Measurements from ENCODE around the gene AGBL4.
A peak's percentile ranks its signal among the peaks of the same experiment; 100 is the strongest.

The AGBL4 gene

GRCh38 chr1:48776393-48777218 lies 1247.1 kb downstream of the AGBL4 start, which contains the start of gene BEND5:
BEND5 (minus strand) TSS chr1:48776891; CDS start chr1:48776831, 60 bp downstream.
- H3K27me3 ChIP-seq: no peaks in the 10 kb centered on the region
- H4K20me1 ChIP-seq: peaks cover 45% of the 10 kb centered on the region
- H3K36me3 ChIP-seq: peaks cover 33% of the 10 kb centered on the region
- H3K4me2 ChIP-seq: peak within 1 kb of the TSS; percentile 90
- TF ChIP-seq Cebpa-rat (IDR thresholded peaks at IDR 0.05): no peak
- peak within 1 kb of the TSS; percentile 77 for H3K4me3 ChIP-seq
- H3K27ac ChIP-seq: peak within 1 kb of the TSS; percentile 83
- no peaks in the 10 kb centered on the region for H3K9me3 ChIP-seq
- peaks cover 66% of the 10 kb centered on the region for H3K4me1 ChIP-seq
- peak within 1 kb of the TSS; percentile 89 for H3K9ac ChIP-seq

- Histone ChIP-seq H3K36me3 (peaks cover 40% of the 10 kb centered on the region), H3K4me1 (peaks cover 73% of the 10 kb centered on the region), H3K4me2 (peak overlapping the region; percentile 89), H3K27me3 (no peaks in the 10 kb centered on the region), H3K4me3 (peak overlapping the region; percentile 77), H3K9me3 (no peaks in the 10 kb centered on the region), H3K27ac (peak overlapping the region; percentile 83), H4K20me1 (peaks cover 52% of the 10 kb centered on the region), H3K9ac (peak overlapping the region; percentile 89)
- no peak for TF ChIP-seq Cebpa-rat (IDR thresholded peaks at IDR 0.05)
Measured at GRCh38 chr1:48775831-48776392, 1247.8 kb downstream of the AGBL4 start.

GRCh38 chr1:48773133-48773532 lies 1250.6 kb downstream of the AGBL4 start:
- H3K4me3 ChIP-seq: no peak overlapping the region
- no peaks in the 10 kb centered on the region for H3K27me3 ChIP-seq
- no peak for TF ChIP-seq Cebpa-rat (IDR thresholded peaks at IDR 0.05)
- no peak overlapping the region for H3K27ac ChIP-seq
- no peak overlapping the region for H3K9ac ChIP-seq
- no peaks in the 10 kb centered on the region for H3K9me3 ChIP-seq
- H3K36me3 ChIP-seq: peaks cover 63% of the 10 kb centered on the region
- peaks cover 85% of the 10 kb centered on the region for H3K4me1 ChIP-seq
- H3K4me2 ChIP-seq: peak overlapping the region; percentile 89
- peaks cover 75% of the 10 kb centered on the region for H4K20me1 ChIP-seq

GRCh38 chr1:48772211-48772610 lies 1251.5 kb downstream of the AGBL4 start:
- peaks cover 75% of the 10 kb centered on the region for H4K20me1 ChIP-seq
- no peak overlapping the region for H3K4me3 ChIP-seq
- H3K27ac ChIP-seq: no peak overlapping the region; the same call in 1 of the 2 replicates
- no peak for TF ChIP-seq Cebpa-rat (IDR thresholded peaks at IDR 0.05)
- H3K9ac ChIP-seq: no peak overlapping the region
- H3K36me3 ChIP-seq: peaks cover 71% of the 10 kb centered on the region
- H3K9me3 ChIP-seq: peaks cover 2% of the 10 kb centered on the region; the same call in 1 of the 2 replicates
- peaks cover 87% of the 10 kb centered on the region for H3K4me1 ChIP-seq
- H3K4me2 ChIP-seq: peak overlapping the region; percentile 10; the same call in 1 of the 2 replicates
- no peaks in the 10 kb centered on the region for H3K27me3 ChIP-seq

- H4K20me1 ChIP-seq: peaks cover 75% of the 10 kb centered on the region
- H3K27ac ChIP-seq: no peak overlapping the region
- peaks cover 8% of the 10 kb centered on the region for H3K9me3 ChIP-seq
- TF ChIP-seq Cebpa-rat (IDR thresholded peaks at IDR 0.05): no peak
- H3K36me3 ChIP-seq: peaks cover 77% of the 10 kb centered on the region
- peaks cover 87% of the 10 kb centered on the region for H3K4me1 ChIP-seq
- no peak overlapping the region for H3K4me3 ChIP-seq
- H3K27me3 ChIP-seq: no peaks in the 10 kb centered on the region
- H3K9ac ChIP-seq: no peak overlapping the region
- no peak overlapping the region for H3K4me2 ChIP-seq
Measured at GRCh38 chr1:48771561-48771960, 1252.2 kb downstream of the AGBL4 start.

GRCh38 chr1:48767975-48768510 lies 1255.7 kb downstream of the AGBL4 start:
- Histone ChIP-seq H3K9ac (no peak overlapping the region), H3K4me3 (no peak overlapping the region), H3K36me3 (peaks cover 93% of the 10 kb centered on the region), H4K20me1 (peaks cover 69% of the 10 kb centered on the region), H3K27me3 (no peaks in the 10 kb centered on the region), H3K4me2 (peak overlapping the region; percentile 58; the same call in 1 of the 2 replicates), H3K27ac (no peak overlapping the region), H3K4me1 (peaks cover 57% of the 10 kb centered on the region), H3K9me3 (peaks cover 17% of the 10 kb centered on the region)
- TF ChIP-seq Cebpa-rat (IDR thresholded peaks at IDR 0.05): no peak

GRCh38 chr1:48765335-48765734 lies 1258.4 kb downstream of the AGBL4 start:
- no peaks in the 10 kb centered on the region for H3K27me3 ChIP-seq
- H3K4me1 ChIP-seq: peaks cover 29% of the 10 kb centered on the region
- H3K9ac ChIP-seq: no peak overlapping the region
- H3K36me3 ChIP-seq: peaks cover 93% of the 10 kb centered on the region
- no peak for TF ChIP-seq Cebpa-rat (IDR thresholded peaks at IDR 0.05)
- H3K4me3 ChIP-seq: no peak overlapping the region
- H3K4me2 ChIP-seq: no peak overlapping the region
- H3K9me3 ChIP-seq: peaks cover 17% of the 10 kb centered on the region
- peaks cover 65% of the 10 kb centered on the region for H4K20me1 ChIP-seq
- no peak overlapping the region for H3K27ac ChIP-seq

GRCh38 chr1:48761986-48762385 lies 1261.8 kb downstream of the AGBL4 start:
- Histone ChIP-seq H3K27me3 (no peaks in the 10 kb centered on the region), H3K4me1 (no peaks in the 10 kb centered on the region), H3K4me2 (no peak overlapping the region), H3K4me3 (no peak overlapping the region), H3K36me3 (peaks cover 100% of the 10 kb centered on the region), H3K9ac (no peak overlapping the region), H3K27ac (no peak overlapping the region), H3K9me3 (peaks cover 13% of the 10 kb centered on the region), H4K20me1 (peaks cover 62% of the 10 kb centered on the region)
- no peak for TF ChIP-seq Cebpa-rat (IDR thresholded peaks at IDR 0.05)

- peaks cover 67% of the 10 kb centered on the region for H4K20me1 ChIP-seq
- H3K27ac ChIP-seq: no peak overlapping the region
- H3K4me3 ChIP-seq: no peak overlapping the region
- TF ChIP-seq Cebpa-rat (IDR thresholded peaks at IDR 0.05): no peak
- no peaks in the 10 kb centered on the region for H3K4me1 ChIP-seq
- H3K27me3 ChIP-seq: no peaks in the 10 kb centered on the region
- peaks cover 100% of the 10 kb centered on the region for H3K36me3 ChIP-seq
- no peak overlapping the region for H3K9ac ChIP-seq
- H3K9me3 ChIP-seq: peaks cover 8% of the 10 kb centered on the region
- no peak overlapping the region for H3K4me2 ChIP-seq
Measured at GRCh38 chr1:48761411-48761810, 1262.3 kb downstream of the AGBL4 start.

- Histone ChIP-seq H3K27ac (no peak overlapping the region), H3K27me3 (no peaks in the 10 kb centered on the region), H3K9ac (no peak overlapping the region), H3K9me3 (peaks cover 2% of the 10 kb centered on the region; the same call in 1 of the 2 replicates), H4K20me1 (peaks cover 72% of the 10 kb centered on the region), H3K4me3 (no peak overlapping the region), H3K36me3 (peaks cover 100% of the 10 kb centered on the region), H3K4me1 (no peaks in the 10 kb centered on the region), H3K4me2 (no peak overlapping the region)
- TF ChIP-seq Cebpa-rat (IDR thresholded peaks at IDR 0.05): no peak
Measured at GRCh38 chr1:48760857-48761256, 1262.9 kb downstream of the AGBL4 start.

All from BLaER1 (cell line).